GM21619 (cell line): ENCODE measurements around the gene MBD4.
"Not testable (repeated sequence)": the region's sequence is repeated elsewhere in the genome, so short reads cannot be mapped to it uniquely, and the experiment has no call there.

Experiments
- ATAC-seq: cut with Tn5 transposase; IDR thresholded peaks from one replicate; pipeline ENCODE4 v1.9.1; 2021; ENCODE audit not compliant: unreplicated experiment

MBD4 gene

DNA sequence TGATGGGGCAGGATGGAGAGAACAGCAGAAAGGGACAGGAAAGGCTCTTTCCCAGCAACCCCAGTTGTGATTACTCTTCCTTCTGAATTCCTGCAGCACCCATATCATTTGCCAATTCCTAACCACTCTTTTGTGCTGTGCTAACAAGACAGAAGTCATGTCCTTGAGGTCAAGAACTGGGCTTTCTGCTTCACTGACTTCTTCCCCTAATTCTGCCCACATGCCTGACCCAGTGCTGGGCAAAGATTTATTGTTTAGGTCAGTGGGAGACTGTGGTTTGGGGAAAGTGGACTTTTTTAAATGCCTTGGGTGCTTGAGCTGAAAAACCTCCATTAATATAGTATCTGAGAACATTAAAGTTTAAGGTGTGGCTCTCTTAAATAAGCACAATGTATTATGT lies 7.1 kb downstream of the MBD4 start:
- ATAC-seq: no peak

DNA sequence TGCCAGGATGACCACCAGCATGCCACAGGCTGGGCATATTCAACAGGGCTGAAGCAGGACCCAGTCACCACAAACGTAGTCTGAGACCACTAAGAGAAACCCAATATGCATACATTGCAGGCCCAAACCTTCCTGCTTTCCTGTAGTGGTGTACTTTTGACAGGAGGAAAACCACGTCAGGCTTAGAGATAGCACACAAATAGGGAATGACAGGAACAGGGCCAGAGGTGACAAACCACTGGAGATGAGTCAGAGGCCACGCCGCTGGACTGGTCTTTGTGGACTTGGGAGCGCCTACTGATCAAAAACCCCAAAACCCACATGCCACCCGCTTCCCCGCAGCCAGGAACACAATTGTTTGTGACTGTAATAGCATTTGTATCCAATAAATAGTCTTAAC lies 7.7 kb downstream of the MBD4 start:
- no peak for ATAC-seq

DNA sequence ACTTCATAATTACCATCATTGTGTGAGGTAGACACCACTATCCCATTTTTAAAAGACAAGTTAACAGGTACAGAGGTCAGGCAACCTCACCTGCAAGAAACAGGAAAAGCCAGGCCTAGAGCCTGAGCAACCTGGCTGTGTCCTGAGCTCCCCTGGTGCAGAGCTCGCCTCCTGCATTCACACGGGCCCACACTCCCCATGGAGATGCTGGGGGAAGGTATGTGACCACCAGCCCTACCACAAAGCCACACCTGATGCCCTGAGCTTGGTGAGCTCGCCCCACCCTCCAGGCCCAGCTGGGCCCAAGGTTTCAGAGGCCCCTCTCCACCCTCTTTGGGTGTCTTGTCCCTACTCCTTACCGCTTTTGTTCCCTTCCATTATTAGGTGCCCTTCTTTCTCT lies 10.1 kb downstream of the MBD4 start:
- ATAC-seq: no peak

DNA sequence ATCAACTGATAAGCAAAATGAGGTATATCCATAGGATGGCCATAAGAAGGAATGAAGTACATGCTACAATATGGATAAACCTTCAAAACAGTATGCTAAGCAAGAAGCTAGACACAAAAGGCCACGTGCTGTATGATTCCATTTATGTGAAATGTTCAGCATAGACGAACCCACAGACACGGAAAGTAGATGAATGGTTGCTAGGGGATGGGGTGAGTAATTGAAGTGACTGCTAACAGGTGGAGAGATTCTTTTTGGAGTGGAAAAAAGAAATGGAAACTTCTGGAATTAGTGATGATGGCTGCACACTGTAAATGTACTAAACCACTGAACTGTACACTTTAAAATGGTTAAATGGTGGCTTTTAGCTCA lies 10.7 kb downstream of the MBD4 start:
- no peak for ATAC-seq

DNA sequence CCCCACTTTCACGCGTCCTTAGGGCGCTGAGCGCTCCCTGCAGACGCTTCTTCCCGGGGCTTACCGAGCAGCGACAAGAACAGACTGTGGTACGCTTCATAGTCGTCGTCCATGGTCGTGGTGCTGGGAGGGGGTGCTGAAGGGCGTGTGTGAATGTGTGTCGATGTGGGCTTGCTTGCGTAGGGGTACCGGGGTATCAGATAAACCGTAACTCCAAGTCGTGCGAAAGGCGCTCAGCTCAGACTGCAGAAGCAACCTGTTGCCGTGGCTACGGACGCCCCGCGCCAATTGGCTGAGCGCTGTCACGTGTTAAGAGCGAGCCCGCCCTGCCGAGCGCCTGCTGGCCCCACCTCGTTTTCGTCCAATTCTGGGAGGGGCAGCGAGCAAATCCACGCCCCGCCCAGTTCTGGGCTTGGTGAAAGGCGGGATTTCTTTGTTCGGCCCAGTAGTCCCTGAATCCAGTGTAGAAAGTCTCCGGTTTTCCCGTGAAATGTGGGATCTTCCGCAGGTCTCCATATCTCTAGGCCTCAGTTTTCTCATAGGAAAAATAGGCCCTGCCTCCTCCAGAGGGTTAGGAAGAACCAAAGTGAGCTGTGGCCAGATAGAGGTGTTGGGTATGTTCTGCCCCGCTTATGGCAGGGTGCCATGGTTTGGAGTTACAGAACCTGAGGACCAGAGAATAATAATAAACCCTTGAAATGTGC lies 11.2 kb downstream of the MBD4 start, which contains the start of gene EFCAB12:
Gene EFCAB12, minus strand, starts transcription at position 261 of the 704 bp plus-strand sequence. Its CDS starts 148 bp downstream, at position 113.
- ATAC-seq: peak; percentile 86

DNA sequence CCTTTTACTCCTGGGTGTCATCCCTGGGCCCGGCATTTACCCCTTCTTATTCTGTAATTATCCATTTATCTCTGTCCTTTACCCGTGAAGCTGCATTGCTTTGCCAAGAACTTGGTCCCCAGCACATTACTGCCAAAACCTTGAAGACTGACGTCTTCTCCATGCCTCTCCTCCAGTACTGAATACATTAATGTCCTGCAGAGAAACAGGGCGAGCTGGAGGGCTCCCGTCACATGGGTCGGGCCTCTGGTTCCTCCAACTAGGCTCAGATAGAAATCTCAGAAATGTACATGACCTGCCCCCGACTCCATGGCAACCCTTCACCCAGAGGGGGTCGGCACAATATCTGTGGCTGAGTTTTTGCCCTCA lies 11.8 kb downstream of the MBD4 start:
- no peak for ATAC-seq

DNA sequence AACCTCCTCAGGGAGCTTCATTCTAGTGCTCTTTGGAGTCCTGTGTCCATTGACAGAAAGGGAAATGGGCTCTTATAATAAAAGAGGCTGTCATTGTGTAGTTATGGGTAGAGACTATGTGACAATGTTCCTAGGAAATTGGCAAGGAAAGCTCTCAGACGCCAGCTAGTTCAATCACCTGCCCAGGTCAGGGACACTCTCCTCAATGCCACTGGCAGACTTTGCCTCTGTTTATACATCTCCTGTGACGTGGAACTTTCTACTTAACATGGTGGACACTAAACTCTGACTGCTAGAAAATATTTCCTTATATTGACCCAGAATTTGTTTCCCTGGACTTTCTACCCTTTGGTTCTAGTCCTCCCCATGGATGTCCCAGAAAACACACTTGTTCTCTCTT lies 14.1 kb downstream of the MBD4 start:
- no peak for ATAC-seq

DNA sequence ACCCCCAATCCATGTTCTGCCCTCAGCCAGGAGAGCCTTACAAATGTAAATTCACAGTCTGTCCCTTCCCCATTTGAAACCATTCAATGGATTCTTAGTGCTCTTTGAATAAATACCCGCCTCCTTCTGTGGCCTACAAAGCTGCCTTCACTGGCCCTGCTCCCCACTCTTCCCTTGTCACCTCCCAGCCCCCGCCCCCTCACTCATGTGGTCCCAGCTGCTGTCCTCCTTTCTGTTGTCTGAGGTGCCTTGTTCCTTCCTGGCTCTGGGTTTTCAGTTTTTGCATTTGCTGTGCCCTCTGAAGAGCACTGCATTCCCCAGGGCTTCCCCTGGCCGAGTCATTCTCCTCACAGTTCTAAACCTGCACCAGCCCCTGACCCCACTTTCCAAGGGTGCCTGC lies 14.5 kb downstream of the MBD4 start:
- ATAC-seq: no peak

DNA sequence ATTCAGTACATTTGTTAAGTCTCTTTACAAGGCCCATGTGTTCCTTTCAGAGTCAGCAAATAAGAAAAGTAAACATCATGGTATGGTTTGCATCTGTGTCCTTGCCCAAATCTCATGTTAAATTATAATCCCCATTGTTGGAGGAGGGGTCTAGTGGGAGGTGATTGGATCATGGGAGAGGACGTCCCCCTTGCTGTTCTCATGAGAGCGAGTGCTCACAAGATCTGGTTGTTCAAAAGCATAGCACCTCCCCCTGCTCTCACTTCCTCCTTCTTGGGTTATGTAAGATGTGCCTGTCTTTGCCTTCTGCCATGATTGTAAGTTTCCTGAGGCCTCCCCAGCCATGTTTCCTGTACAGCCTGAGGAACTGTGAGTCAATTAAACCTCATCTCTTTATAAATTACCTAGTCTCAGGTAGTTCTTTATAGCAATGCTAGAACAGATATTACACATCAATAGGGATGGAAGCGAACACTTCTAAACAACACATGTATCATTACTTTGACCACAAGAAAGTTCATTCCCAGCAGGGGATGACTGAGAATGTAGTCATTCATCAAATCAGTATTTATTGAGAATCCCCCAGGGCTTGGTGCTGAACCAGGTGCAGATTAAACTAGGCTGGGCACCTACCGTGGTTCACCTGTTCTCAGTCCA lies 15.4 kb downstream of the MBD4 start:
- peak; percentile 53 for ATAC-seq

DNA sequence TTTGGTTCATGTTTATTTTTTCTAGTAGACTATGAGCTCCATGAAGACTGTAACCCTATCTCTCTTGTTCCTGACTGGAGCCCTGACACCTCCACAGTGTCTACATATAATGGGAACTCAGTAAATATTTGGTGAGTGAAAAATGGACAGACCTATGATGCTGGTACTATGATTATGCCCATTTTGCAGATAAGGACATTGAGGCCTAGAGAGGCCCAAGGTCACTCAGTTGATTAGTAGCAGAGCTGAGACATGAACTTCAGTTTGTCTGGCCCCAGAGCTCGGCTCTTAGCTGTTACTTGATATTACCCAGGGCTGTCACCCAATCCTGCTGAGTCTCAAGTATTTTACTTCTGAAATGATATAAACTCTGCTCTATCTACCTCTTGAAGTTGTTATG lies 16.9 kb downstream of the MBD4 start:
- no peak for ATAC-seq

DNA sequence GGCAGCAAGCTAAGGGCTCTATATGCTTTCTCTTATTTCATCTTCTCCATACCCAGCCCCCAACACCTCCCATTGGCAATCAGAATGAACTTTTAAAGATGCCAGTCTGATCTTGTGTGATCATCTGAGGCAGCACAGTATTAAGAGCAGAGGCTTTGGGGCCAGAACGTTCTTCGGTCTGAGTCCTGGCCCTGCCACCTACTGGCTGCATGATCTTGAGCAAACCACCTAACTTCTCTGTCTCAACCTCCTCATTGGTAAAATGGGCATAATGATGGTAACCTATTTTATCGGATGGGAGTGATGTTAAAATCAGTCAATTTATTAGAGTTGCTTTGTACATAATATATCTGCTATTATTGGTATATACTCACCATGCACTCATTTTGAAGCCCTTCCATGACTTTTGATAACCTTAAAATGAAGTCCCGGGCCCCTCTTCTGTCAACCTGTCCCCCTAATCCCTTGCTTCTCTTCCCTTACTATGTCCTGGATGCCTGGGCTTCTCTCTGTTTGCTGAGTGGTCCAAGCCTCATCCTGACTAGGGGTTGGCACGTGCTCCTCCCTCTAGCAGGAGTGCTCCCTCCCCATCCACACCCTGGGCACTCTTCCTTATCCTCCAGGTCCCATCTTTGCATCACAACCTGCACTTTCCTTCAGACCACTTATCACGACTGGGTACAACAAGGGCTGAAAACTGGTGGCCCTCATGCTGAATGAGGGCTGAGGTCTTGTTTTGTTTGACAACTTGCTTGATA lies 17.6 kb downstream of the MBD4 start:
- ATAC-seq: no peak

DNA sequence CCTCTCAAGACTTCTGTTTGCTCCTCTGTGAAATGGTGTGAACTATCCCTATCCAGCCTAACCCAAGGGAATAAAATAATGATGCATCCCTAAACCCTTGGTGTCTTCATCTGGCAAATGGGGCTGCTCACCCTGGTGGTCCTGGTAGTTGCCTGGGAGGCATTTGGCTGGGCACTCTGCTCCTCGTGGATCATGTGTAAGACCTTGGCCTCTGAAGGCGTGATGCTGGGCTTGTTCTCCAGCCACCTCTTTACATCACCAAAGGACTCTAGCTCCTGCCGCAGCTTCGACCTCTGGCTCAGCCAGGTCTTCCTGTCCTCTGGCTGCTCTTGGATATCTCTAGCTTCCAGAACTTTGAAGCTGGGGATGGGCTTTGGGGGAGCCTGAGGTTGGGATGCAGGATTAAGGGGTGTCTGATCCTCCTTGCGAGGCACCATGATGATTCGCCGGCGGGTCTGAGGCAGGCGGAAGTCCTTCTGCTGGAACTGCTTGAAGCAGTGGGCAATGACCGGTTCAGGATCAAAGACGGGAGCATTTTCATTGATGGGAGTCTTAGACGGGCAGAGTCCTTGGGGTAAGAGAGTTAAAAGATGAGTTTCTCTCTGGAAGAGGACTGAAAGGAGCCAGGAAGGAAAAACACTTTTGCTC lies 18.4 kb downstream of the MBD4 start:
- ATAC-seq: no peak

DNA sequence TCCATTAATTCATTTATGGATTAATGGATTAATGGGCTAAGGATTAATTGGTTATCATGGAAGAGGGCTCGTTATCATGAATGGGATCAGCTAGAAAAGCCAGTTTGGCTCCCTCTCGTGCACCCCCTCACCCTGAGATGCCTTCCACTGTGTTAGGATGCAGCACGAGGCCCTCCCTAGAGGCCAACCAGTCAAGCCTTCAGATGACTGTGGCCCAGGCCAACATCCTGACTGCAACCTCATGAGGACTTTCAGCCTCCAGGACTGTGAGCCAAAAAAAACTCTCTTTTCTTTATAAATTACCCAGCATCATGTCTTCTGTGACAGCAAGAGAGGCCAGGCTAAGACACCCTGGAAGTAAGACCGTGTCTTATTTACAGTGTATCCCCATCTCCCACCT lies 20.3 kb downstream of the MBD4 start:
- ATAC-seq: no peak

DNA sequence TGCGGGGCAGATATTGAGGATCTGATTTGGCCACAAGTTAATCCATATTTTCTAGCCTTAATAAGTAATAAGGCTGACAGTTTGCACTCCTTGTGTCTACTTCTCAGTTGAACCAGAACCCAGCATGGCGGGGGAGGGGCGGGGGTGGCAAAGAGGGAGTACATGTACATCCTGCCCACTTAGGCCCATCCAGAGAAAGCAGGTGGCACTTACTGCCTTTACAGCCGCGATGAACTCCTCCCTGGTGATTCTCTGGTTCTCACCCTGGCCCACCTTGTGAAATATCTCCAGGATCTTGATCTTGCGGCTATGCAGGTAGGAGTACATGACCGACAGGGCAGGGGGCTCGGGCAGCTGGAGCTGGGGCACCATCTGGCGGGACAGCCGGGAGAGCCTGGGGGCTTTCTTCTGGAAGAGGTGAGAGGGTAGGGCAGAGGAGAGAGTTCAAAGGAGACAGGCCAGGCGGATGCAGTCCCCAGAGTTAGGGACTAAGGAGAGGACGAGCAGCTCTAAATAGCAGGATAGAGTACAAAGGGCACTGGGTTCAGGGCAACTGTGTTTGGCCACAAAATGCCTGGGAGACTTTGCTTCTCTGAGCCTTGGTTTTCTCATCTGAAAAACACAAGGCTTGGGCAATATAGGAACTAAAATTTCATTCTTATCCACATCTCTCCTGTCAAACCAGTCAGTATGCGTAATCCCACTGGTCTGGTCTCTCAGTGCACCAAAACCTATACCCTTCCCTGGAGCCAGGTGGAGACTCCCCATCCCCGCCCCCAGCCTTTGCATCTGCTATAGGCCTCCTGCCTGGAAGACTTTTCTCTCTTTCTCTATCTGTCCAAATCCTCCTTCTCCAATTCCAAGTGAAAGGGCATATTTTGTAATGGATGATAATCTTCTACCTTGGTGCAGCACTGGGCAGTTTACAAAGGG lies 21.4 kb downstream of the MBD4 start:
- ATAC-seq: no peak

DNA sequence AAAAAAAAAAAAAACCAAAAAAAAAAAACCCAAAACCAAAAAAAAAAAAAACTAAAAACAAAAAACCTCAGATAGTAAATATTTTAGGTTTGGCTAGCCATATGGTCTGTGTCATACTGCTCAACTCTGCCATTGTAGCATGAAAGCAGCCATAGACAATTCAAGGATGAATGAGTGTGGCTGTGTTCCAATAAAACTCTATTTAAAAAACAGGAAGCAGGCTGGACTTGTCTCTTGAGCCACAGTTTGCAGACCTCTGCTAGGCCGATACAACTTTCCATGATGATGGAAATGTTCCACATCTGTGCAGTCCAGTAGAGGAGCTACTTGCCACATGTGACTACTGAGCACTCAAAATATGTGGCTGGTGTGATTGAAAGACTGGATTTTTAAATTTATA lies 22.4 kb downstream of the MBD4 start:
- no peak for ATAC-seq

DNA sequence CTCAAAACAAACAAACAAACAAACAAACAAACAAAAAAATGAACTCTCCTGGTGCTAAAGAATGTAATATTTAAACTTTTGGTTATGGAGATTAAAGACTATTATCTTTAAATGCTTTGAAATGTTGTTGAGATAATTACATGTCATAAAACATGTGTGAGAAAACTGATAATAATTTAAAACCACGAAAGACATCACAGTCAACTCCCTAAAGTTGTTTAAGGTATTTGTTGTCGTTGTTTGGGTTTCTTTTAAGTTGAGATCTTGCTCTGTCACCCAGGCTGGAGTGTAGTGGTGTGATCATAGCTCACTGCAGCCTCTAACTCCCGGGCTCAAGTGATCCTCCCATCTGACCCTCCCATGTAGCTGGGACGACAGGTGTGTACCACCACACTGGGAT lies 23.3 kb downstream of the MBD4 start:
- ATAC-seq: no peak

DNA sequence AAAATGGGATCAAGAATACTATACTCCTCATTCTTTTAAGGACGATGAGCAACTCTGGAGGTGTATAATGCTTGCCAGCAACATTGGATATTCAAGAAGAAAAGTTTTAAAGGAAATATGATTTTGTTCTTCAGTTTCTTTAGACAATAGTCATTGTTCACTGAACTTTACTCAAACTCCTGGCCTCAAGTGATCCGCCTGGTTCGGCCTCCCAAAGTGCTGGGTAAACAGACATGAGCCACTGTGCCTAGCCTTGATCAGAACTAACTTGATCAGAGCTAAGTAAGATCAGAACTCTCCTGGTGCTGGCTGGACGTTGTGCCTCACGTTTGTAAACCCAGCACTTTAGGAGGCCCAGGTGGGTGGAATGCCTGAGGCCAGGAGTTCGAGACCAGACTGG lies 23.9 kb downstream of the MBD4 start:
- ATAC-seq: no peak

DNA sequence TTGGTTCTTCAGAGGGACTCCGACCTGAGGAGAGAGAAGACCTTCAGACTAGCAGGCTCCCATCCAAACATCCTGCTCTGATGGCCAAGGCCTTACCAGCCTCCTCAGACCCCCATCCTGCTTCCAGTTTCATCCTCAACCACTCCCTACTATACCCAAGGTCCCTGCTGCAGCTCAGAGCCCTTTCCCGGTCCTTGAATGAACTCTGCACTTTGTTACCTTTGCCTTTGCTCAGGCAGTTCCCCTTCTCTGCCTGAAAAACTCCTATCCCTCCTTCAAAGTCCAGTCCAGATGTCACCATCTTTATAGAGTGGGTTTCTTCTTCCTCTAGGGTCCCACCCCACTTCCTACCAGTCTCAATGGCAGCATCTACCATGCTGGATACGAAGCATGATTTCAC lies 24.4 kb downstream of the MBD4 start:
- ATAC-seq: no peak

DNA sequence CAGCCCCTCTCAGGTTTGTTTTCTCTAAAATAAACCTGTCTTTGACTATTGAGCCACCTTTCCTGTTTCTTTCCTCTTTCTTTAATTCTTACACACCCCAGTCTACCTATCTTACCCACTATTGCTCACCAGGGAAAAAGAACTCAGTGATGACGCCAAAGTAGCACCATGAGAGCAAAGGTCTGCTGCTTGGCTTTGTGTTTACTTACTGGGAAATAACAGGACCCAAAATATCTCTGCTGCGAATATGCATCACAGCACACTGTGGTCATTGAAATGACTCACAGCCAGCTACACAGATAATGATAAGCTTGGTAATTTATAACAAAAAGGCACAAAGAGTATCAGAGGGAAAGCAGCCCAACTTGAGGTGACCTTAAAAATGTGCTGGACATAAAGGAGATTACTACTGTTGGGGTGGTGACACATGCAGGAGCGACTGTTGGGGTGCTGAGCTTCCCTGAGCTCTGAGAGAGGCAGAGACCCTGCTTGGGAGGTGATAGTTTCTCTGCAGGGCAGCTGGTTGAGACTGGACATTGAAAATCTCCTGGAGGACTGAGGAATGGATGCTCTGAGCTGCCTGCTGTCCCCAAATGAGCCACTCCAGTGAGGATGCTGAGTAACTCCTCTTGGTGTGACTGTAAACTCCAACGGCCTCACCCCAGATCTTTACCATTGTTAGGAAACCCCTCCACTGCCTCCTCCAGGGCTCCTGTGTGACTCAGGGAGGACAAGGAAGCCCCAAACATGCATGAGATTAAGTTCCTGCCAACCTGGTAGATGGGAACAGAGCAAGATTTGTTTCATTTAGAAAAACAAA lies 25.9 kb downstream of the MBD4 start:
- ATAC-seq: peak; percentile 93

DNA sequence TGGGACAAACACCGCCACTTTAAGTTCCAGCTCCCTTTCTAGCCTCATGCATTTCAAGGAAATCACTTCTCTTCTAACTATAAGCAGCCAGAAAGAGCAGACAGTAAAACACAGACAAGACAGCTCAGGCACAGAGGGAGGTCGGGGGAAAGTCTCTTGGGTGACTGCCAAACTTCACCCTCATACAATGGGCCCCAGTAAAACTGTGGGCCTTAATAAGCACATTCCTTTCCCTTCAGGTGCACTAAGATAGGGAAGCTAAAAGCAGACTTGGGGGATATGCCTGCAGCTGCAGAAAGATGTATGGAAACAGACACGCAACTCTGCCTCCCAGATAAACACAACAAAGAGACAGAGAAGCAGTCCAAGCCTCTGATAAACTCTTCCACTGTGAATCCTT lies 26.5 kb downstream of the MBD4 start:
- ATAC-seq: not testable (repeated sequence)
